Midbrain (tissue), 1 donor: ENCODE data around the gene SPAG4.
A peak's percentile ranks its signal among the peaks of the same experiment; 100 is the strongest.

Experiments used
- DNase-seq: peaks from one replicate; lab custom pipeline; 2025; lab: John Stamatoyannopoulos, UW

The SPAG4 gene, protein sequence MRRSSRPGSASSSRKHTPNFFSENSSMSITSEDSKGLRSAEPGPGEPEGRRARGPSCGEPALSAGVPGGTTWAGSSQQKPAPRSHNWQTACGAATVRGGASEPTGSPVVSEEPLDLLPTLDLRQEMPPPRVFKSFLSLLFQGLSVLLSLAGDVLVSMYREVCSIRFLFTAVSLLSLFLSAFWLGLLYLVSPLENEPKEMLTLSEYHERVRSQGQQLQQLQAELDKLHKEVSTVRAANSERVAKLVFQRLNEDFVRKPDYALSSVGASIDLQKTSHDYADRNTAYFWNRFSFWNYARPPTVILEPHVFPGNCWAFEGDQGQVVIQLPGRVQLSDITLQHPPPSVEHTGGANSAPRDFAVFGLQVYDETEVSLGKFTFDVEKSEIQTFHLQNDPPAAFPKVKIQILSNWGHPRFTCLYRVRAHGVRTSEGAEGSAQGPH

DNA sequence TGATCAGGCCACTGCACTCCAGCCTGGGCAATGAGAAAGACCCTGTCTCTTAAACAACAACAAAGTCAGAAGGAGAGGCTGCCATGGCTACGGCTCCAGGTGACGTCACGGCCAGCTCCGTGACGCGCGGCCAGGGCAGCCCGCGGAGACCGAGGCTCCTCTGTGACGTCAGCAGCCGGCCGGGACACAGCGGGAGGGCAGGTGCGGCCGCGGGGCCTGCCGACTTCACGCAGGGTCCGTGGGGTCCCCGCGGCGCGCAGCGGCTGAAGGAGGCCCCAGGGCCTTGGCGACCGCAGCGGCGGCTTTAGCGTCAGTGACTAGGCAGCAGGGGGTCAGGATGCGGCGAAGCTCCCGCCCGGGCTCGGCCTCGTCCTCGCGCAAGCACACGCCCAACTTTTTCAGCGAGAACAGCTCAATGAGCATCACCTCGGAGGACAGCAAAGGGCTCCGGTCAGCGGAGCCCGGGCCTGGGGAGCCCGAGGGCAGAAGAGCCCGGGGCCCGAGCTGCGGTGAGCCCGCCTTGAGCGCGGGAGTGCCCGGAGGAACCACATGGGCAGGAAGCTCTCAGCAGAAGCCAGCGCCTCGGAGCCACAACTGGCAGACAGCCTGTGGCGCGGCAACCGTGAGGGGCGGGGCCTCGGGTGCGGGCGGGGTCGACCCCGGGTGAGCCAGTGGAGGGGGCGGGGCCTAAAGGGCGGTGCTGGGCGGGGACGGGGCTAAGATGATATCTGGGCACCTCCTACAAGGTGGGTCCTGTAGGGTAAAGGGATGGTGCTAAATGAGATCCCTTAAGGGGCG, at the start of gene SPAG4:
TSS of gene SPAG4 (plus strand) at position 163 of the 798 bp plus-strand sequence. CDS start at position 338, 175 bp downstream.
- DNase-seq, result peak; percentile 98

DNA sequence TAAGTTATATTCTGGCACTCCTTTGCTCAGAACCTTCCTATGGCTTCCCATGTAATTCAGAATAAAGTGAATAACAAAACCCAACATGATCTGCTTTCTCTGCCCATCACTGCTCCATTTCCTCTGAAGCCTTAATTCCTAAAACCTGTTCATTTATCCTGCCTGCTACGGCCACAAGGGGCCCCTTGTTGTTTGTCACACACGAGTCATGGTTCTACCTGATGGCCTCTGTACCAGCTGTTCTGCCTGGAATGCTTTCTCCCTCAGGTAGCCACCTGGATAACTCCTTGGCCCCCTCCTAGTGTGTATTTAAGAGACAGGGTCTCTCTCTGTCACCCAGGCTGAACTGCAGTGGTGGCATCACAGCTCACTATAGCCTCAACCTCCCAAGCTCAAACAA, 47.0 kb upstream of the SPAG4 start:
- DNase-seq, result no peak

DNA sequence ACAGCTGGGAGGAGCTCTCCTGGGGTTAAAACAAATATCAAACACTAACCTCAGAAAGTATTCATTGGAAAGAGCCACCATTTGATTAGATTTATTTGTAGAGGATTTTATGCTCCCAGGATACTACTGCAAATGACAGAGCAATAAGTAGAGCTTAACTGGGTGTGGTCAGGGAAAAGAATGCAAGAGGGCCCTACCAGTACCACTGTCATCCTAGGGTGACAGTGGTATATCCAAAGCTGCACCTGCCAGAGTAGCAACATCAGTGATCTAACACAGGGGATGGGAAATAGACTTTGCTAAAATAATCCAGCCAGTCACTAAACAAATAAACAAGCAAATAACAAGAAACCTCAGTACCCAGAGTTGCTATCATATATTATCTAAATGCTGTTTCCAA, 44.1 kb upstream of the SPAG4 start:
- DNase-seq, result no peak

DNA sequence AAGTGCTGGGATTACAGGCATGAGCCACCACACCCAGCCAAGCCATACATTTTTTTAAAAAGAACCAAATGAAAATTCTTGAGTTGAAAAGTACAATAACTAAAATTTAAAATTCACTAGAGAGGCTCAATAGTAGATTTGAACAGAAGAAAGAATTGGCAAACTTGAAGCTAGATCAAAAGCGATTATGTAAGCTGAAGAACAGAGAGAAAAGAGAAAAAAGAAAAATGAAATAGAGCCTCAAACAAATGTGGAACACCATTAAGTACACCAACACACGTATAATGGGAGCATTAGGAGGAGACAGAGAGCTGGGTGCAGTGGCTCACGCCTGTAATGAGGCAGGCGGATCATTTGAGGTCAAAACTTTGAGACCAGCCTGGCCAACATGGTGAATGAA, 42.8 kb upstream of the SPAG4 start:
- no peak for DNase-seq

DNA sequence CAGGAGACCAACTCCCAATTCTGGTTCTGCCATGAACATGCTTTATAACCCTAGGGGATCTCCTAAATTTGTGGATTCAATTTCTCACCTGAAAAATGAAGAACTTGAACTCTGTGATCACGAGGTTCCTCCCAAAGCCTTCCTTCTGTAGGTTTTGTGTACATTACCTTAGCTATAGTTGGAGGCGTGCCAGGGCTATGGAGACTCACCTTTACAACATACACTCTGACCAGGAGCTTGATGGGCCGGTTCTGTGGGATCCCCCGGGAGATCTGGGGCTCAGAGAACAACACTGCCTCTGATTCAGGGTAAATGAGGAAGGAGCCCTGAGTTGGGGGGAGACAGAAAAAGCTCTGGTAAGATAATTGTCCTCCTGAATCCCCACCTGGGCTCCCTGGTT, 39.7 kb upstream of the SPAG4 start:
- DNase-seq, result no peak

DNA sequence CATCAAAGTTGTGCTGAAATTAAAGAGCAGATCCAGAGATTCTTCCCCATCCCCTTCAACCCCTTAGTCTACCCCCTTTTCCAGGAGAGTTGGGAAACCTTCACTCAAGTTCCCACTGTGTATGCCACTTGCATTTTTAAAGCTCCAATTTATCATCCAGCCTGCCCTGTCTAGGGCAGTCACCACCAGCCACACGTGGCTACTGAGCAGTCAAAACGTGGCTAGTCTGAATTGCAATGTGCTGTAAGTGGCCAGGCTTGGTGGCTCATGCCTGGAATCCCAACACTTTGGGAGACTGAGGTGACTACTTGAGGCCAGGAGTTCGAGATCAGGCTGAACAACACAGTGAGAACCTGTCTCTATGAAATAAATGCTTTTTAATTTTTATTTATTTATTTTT, 38.8 kb upstream of the SPAG4 start:
- DNase-seq, result no peak

DNA sequence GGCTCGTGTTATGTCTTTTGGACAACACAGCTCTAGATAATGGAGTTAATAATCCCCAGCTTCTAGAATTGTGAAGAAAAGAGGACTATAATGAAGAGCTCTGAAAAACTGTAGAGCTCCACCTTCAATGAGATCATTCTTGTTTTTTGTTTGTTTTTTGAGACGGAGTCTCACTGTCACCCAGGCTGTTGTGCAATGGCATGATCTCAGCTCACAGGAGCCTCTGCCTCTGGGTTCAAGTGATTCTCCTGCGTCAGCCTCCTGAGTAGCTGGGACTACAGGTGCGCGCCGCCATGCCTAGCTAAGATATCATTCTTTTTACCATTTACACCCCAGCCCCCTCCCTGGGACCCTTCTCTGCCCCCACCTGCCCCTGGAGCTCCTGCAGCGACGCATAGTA, 37.2 kb upstream of the SPAG4 start:
- DNase-seq, result no peak

DNA sequence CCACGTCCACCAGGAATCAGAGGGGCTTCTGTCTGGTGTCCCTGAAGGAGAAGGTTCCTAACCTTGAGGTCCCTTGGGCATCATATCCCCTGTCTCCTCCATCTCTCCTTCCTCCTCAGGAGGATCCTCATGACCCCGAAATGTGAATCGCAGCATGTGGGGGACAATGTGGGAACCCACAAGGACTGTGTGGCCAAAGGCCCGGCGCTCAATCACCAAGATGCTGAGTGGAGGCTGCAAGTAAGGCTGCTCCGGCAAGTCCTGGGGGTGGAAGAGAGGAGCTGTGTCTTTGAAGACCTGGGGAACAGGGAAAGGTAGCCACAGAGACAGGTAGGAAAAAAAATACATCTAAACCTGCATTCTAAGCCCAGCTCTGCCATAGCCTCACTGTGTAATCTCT, 36.4 kb upstream of the SPAG4 start:
- no peak for DNase-seq

DNA sequence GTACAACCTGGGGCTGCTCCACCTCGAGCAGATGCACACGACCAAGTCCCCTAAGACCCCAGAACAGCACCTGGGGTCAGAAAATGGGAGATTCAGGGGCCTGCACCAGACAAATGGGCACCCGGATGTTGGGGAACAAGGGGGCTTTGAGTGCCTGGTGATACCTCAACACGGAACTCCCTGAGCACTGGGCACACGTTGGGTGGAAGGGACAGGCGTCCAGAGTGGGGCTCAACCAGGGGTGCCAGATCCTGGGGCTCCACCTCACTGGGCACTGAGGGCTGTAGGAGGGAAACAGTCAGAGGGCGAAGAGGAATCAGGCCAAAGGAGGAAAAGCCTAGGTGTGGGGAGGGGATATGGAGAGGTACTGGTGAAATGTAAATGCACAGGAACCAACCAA, 33.5 kb upstream of the SPAG4 start:
- DNase-seq, result no peak

DNA sequence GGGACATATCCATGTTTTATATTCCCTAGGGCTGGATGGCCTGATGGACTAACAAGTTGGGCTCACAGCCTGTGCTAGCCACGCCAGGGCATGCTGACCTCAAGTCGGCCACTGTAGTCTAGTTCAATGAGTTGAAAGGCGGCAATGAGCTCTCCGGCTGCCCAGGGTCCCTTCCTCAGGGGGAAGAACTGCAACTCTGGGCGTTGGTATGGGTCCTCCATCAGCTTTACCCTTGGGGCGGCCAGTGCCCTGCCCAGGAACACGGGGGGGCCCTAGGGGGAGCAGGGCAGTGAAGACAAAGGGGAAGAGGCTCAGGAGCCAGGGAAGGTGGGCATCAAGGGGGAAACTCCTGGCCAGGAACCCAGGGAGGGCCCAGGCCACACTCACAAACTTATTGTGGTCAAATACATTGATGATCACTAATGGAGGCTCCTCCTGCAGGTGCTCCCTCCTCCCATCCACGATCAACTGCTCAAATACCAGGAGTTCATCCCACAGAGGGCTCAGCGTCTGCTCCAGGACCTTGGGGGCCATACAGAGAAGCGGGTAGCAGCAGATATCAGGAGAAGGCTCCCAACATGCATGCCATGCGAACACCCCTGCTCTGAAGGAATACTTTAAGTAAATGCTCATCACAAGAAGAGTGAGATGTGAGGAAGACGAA, 32.8 kb upstream of the SPAG4 start:
- DNase-seq, result no peak

DNA sequence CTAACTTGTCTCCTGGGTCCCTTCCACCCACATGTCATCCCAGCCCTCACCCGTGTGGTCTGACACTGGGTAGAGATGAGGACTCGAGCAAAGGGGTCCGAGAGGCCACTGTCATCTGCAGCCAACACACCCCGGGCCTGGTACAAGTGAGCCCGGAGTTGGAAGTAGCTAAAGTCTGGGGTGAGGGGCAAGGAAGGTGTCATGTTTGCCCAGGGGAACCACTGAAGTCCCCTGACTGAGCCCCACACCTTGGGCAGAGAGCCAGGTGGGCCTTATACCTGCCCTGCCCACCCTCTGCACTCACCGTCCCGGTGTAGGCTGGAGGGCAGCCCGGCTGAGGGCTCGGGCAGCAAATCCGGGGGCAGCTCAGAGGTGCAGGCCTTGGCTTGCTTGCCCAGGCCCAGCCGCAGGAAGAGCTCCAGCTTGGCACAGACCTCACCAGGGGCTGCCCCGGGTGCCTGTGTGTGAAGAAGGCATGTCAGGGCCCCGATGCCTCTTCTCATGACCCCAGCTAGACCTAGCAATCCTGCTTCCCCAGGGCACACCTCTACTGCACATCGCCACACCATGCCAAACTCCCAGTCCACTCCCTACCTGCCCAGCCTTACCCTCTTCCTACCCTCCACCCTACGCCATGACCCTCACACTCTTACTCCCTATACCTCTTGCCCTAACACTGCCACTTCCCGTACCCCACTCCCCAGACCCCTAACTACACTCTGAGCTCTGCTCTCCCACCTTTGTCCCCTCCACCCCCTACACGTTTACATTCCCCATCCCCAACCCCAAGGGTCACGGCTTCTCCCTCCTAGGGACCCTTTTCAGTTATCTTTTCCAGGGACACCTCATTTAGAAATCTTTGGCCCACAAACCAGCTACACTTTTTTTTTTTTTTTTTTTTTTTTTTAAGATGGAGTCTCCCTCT, 31.7 kb upstream of the SPAG4 start:
- no peak for DNase-seq

DNA sequence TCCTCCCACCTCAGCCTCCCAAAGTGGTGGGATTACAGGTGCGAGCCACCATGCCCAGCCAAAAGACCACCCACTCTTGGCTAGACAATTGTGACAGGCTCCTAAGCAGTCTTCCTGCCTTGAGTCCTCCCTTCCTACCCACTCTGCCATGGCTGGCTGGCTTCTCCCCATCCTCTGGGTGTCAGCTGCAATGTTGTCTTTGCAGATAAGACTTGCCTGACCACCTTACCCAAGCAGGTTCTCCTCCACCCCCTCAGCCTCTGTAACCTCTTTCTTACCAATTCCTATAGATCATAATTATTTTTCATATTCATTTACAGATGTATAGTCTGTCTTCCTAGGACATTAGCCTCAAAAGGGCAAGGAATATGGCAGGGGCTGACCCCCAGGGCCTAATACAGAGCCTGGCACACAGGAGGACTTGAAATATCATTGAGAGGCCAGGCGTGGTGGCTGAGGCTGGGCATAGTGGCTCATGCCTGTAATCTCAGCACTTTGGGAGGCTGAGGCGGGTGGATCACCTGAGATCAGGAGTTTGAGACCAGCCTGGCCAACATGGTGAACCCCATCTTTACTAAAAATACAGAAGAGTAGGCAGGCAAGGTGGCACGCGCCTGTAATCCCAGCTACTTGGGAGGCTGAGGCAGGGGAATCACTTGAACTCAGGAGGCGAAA, 28.7 kb upstream of the SPAG4 start:
- DNase-seq, result no peak

DNA sequence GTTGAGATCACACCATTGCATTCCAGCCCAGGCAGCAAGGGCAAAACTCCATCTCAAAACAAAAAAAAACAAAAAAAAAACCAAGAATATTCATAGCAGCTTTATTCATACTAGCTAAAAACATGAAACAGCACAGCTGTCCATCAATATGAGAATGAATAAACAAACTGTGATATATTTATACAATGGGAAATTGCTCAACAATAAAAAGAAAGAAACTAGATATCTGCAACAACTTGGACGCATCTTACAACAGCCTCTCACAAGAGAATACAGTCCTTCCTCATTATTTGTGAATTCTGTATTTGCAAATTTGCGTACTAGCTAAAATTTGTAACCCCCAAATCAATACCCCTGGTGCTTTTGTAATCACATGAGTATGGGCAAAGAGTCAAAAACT, 28.2 kb upstream of the SPAG4 start:
- DNase-seq, result no peak

DNA sequence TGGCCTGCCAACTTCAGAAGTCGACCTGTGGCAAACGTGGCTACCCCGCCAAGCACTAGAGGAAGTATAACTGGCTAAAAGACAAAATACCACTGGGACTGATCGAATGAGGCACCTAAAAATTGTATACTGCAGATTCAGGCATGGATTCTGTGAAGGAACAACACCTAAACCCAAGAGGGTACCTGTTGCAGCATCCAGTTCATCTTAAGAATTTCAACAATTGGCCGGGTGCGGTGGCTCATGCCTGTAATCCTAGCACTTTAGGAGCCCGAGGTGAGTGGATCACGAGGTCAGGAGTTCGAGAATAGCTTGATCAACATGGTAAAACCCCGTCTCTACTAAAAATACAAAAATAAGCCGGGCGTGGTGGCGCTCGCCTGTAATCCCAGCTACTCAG, 27.2 kb upstream of the SPAG4 start:
- DNase-seq, result no peak

DNA sequence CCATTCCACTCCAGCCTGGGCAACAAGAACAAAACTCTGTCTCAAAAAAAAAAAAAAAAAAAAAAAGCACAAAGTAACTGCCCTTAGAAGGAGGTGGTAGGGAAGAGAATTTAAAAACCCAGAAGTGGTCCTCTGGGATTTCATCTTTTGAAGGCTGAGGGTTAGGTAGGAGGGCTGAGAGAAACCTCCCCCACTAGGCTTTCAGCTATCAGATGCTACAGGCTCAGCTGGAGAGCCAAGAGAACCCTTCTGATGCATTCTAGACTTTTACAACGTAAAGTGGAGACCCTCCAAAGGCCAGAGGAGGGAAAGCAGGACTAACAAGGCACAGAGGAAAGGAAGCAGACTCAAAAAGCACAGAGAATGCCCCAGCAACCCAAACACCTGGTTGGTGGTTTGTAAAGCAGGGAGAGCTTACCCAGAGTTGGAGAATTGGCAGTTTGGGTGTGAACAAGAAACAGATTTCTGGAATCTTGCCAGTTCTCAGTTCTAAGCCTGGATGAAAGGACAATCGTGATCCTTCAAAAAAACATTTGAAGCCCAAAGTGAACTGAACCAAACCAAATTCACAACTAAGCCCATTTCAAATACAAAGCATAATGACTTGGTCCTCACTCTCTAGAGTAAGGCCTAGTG, 23.2 kb upstream of the SPAG4 start:
- peak; percentile 2 for DNase-seq

DNA sequence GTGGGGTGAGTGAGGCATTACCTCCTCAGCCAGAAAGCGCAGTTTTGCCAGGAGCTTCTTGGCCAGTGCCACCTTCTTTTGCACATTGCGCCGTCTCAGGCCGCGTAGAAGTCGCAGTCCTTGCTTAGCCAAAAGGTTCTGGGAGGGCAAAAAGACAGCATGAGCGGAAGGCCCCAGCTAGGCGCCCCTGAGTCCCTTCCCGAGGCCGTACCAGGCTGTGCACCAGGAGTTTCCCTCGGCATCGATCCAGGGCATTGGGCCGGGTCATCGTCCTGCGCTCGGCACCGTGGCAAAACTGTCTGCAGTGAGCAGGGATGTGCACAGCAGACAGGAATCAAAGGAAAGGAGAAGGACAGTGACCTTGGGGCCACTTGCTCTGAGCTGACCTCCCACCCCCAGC, 20.2 kb upstream of the SPAG4 start:
- DNase-seq, result no peak

DNA sequence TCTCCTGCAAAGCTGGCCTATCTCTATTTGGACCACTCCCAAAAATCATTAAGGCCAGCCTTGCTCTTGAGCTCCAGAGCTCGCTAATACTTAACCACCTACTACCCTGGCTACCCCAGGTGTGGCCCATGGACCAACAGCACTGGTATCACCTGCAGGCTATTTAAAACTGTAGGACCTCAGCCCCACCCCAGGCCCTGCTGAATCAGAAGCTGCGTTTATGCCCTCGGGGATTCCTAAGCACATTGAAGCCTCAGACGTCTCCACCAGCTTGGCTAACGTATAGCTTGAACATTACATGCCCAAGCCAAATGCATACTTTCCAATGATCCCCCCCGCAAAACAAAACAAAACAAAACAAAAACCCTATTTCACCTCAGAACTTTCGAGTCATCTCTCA, 19.7 kb upstream of the SPAG4 start:
- no peak for DNase-seq

DNA sequence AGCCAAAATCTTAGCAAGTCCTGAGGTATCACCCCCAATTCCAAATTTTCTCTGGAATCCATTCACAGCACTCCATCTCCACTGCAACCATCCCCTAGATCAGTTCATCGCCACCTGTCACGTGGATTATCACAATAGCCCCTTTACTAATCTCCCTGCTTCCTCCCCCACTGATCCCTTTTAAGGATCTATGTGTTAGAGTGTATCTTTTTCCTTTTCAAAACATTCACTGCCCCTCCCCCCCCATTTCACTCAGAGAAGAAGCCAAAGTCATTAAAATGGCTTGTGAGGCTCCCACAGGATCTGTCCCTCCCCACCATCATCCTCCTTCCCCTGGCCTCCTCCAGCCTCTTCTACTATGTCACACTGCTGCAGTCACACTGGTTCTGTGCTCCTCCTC, 18.4 kb upstream of the SPAG4 start:
- DNase-seq, result no peak

DNA sequence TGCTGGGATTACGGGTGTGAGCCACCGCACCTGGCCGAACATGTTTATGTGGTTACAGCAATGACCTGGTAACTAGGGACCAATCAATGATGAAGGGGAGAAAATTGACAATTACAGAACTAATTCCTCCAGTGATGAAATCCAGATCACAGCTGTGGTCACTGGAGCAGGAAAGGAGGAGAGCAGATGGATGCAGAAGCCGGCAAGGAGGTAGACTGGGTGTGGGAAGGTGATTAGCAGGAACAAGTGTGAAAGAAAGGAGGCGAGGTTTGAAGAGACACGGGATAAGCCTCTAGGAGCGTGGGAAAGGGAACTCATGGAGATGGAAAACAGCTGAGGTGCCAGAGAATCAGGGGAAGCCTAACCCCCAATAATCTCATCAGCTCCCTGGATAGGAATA, 17.2 kb upstream of the SPAG4 start:
- no peak for DNase-seq

DNA sequence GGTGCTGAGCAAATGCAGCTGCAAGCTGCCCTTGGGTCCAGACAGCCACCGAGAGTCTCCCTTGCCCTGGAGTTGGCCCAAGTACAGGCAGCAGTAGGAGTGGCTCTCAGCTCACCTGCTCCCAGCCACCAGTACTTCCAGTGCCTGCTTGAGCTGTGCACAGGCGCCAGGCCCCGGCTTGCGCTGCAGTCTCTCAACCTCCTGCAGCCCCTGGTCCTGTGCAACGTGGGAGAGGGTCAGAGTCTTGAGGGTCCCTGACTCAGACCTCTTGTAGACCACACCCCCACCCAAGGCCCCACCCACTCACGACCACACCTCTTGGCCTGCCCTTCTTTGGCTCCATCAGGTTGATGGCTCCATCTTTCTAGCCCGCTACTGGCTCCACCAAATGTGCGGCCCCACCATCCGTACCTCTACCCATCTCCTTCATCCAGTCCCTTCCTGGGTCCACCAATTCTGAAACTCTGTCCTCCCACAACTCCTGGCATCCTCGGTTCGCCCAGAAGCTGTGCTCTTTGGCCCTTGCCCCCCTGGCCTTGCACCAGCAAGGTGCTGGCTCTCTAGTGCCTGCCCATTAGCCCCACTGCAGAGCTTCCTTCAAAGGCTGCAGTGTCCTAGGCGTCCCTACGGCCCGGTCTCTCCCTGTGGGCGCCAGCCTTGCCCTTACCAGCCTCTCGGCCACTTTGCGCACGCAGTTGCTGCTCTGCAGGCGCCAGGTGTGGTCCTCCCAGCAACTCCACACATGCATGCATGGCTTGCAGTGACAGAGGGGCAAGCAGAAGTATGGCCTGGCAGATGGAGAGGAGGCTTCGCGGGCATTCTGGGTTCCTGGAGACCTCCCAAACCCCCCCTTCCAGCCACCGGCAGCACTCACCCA, 16.5 kb upstream of the SPAG4 start:
- DNase-seq, result no peak
